Measurements from ENCODE around the gene OXCT2. TPM values are rescaled to one million over a fixed set of nuclear protein-coding genes. Genes with fewer than 3 reads are reported as not detected.

Gene OXCT2
- total RNA-seq, 1 donor from 2014 or later, result 0.88 TPM

- peaks cover 40% of the 10 kb centered on the region for H3K36me3 ChIP-seq
- H3K27me3 ChIP-seq (ENCODE audit: low read depth), result no peaks in the 10 kb centered on the region
- intact Hi-C loops (cut with micrococcal nuclease), result no loop called here
- TF ChIP-seq, protein P1, sequence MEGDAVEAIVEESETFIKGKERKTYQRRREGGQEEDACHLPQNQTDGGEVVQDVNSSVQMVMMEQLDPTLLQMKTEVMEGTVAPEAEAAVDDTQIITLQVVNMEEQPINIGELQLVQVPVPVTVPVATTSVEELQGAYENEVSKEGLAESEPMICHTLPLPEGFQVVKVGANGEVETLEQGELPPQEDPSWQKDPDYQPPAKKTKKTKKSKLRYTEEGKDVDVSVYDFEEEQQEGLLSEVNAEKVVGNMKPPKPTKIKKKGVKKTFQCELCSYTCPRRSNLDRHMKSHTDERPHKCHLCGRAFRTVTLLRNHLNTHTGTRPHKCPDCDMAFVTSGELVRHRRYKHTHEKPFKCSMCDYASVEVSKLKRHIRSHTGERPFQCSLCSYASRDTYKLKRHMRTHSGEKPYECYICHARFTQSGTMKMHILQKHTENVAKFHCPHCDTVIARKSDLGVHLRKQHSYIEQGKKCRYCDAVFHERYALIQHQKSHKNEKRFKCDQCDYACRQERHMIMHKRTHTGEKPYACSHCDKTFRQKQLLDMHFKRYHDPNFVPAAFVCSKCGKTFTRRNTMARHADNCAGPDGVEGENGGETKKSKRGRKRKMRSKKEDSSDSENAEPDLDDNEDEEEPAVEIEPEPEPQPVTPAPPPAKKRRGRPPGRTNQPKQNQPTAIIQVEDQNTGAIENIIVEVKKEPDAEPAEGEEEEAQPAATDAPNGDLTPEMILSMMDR (IDR thresholded peaks at IDR 0.05; ENCODE audit: borderline replicate concordance), result no peak
- no peak for DNase-seq
- no peak overlapping the region for H3K27ac ChIP-seq (replicated peaks)
- no peak overlapping the region for H3K4me3 ChIP-seq
- no peaks in the 10 kb centered on the region for H3K9me3 ChIP-seq (replicated peaks)
- no peaks in the 10 kb centered on the region for H3K4me1 ChIP-seq
Measured at GRCh38 chr1:39761016-39761415, 10.1 kb downstream of the OXCT2 start.

DNA sequence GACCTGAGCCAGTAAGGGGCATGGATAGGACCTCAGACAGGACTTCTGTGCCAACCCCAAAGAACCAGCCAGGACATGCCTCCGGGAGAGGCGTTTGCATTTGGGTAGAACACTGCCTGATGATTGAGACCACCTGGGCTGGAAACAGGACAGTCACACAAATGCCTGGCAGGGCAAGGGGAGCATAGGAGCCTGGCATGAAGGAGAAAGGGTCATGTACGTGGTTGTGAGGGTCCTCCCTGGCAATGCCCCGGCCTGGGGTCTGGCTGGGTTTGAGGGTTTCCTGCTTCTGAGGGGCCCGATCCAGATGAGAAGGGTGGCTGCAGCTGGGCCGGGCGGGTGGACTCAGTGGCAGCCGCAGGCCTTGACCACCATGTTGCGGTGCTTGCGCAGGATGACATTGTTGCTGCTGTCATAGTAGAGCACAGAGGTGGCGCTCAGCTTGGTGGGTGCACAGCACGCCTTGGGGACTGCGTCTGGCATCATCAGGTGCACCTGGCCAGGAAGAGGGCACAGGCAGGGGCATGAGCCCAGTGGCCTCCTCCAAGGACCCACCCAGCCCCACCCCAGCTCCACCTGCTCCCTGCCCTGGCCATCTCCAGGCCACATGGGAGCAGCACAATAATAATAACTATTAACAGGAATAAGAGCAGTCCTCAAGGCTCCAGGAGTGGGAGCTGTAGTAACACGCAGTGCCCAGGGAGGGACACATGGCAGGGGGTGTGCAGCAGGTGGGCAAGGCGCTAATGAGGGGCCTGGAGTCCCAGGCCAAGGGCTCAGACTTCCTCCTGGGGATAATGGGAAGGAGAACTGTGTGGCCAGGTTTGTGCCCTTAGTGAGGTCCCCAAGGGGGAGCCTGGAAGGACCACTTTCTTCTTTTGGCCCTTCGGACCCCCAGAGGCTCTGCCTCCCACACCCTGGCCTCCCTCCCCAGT, 10.8 kb downstream of the OXCT2 start:
- TF ChIP-seq, protein P1 (IDR thresholded peaks at IDR 0.05; ENCODE audit: borderline replicate concordance), result no peak
- intact Hi-C loops (cut with micrococcal nuclease), result no loop called here
- Histone ChIP-seq H3K9me3 (replicated peaks) (no peaks in the 10 kb centered on the region), H3K27me3 (ENCODE audit: low read depth) (no peaks in the 10 kb centered on the region), H3K4me1 (peaks cover 1% of the 10 kb centered on the region), H3K27ac (replicated peaks) (no peak overlapping the region), H3K36me3 (peaks cover 47% of the 10 kb centered on the region), H3K4me3 (no peak overlapping the region)
- DNase-seq, result no peak

DNA sequence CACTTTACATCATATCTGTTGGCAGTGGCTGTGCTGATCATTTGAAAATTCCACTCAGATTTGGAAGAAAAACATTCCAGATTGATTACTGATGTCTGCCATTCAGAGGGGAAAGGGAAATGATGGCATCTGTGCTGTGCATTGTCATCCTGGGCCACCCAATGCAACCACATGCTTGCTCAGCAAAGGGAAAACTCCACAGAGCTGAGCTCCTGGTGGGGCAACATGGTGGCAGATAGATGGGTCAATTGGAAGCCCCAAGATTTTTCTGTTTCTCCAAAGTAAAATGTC, 11.8 kb downstream of the OXCT2 start:
- DNase-seq, result no peak
- no peaks in the 10 kb centered on the region for H3K9me3 ChIP-seq (replicated peaks)
- no peaks in the 10 kb centered on the region for H3K27me3 ChIP-seq (ENCODE audit: low read depth)
- intact Hi-C loops (cut with micrococcal nuclease), result no loop called here
- H3K4me1 ChIP-seq, result peaks cover 10% of the 10 kb centered on the region
- H3K36me3 ChIP-seq, result peaks cover 57% of the 10 kb centered on the region
- TF ChIP-seq, protein P1 (IDR thresholded peaks at IDR 0.05; ENCODE audit: borderline replicate concordance), result no peak
- no peak overlapping the region for H3K4me3 ChIP-seq
- H3K27ac ChIP-seq (replicated peaks), result no peak overlapping the region

DNA sequence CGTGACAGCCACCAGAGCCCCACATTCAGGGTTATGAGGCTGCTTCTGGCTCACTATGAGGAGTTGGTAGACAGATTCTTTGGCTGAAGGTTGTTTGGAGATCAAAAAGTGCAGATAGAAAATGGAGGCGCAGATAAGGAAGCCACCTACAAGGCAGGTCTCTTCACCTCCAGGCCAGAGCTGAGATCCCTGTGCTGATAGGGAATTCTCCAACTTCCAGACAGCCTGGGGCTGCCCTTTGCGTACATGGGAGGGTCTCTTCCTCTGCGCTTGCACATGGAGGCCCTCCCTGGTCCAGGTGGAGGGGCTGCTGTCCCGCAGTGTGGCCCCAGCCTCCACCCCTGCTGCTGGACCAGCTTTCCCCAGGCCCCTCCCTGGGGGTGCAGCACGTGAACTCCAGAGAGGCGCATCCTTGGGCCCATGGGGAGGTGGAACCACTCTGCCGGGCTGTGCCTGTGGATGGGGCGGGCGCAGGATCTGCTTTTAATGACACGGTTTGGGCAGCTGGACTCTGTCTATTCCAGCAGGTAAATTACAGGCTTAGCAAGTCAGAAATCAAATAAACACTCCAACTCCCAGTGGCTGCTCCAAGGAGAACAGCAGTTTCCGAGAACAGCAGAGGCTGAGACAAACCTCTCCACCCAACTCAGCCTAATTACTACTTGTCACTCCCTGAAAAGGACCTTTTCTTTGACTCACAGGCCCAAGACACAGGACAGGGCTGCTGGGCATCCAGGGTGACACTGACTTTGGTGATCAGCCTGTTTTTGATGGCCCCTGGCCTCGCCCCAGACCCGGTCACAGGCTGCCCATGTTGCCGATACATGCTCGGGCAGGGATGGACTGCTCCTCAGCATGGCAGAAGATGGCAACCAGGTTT, 12.4 kb downstream of the OXCT2 start:
- H3K27ac ChIP-seq (replicated peaks), result no peak overlapping the region
- peaks cover 63% of the 10 kb centered on the region for H3K36me3 ChIP-seq
- peaks cover 10% of the 10 kb centered on the region for H3K4me1 ChIP-seq
- intact Hi-C loops (cut with micrococcal nuclease), result no loop called here
- DNase-seq, result no peak
- H3K4me3 ChIP-seq, result no peak overlapping the region
- H3K9me3 ChIP-seq (replicated peaks), result no peaks in the 10 kb centered on the region
- TF ChIP-seq, protein P1 (IDR thresholded peaks at IDR 0.05; ENCODE audit: borderline replicate concordance), result no peak
- H3K27me3 ChIP-seq (ENCODE audit: low read depth), result no peaks in the 10 kb centered on the region

GRCh38 chr1:39757501-39757900, 13.6 kb downstream of the OXCT2 start:
- DNase-seq, result no peak
- no peaks in the 10 kb centered on the region for H3K9me3 ChIP-seq (replicated peaks)
- no peak overlapping the region for H3K27ac ChIP-seq (replicated peaks)
- no peaks in the 10 kb centered on the region for H3K27me3 ChIP-seq (ENCODE audit: low read depth)
- H3K4me3 ChIP-seq, result no peak overlapping the region
- intact Hi-C loops (cut with micrococcal nuclease), result no loop called here
- H3K4me1 ChIP-seq, result peaks cover 10% of the 10 kb centered on the region
- TF ChIP-seq, protein P1 (IDR thresholded peaks at IDR 0.05; ENCODE audit: borderline replicate concordance), result no peak
- H3K36me3 ChIP-seq, result peaks cover 74% of the 10 kb centered on the region
